ENCODE measurements around the gene RNF113B. TPM values are rescaled to one million over a fixed set of nuclear protein-coding genes. Genes with fewer than 3 reads are reported as not detected.

The RNF113B gene
- total RNA-seq, 8 experiments from 2014 or later = 0.14 to 8.3 (median 0.32) TPM; not detected in 1

GRCh38 chr13:98200211-98200878 lies 23.3 kb upstream of the RNF113B start:
- WGBS, 10 experiments = 40 to 83% (median 68%) methylated on average over 1 to 5 of the region's 5 CpGs; no CpG with 5 or more reads in 3 of the 10 experiments
- in situ Hi-C loops (cut with MboI; ENCODE audit: low pct_unique_long_range_greater_than_20kb in 2 of 9, low sequenced_read_pairs in 9 of 9, unreplicated experiment in 9 of 9) = no loop called here
- no peak overlapping the region for H3K4me3 ChIP-seq
- no peak overlapping the region for H3K27ac ChIP-seq
- no peak for ATAC-seq (replicated peaks in 6 of 8)
- H3K4me1 ChIP-seq (replicated peaks in 1 of 2) = peaks cover 0 to 20% of the 10 kb centered on the region in 2 donors

- H3K4me3 ChIP-seq = no peak overlapping the region
- in situ Hi-C loops (cut with MboI; ENCODE audit: low pct_unique_long_range_greater_than_20kb in 2 of 9, low sequenced_read_pairs in 9 of 9, unreplicated experiment in 9 of 9) = no loop called here
- H3K27ac ChIP-seq = no peak overlapping the region
- ATAC-seq (replicated peaks in 6 of 8) = peak in 1 of 8 experiments; percentile 89
- peaks cover 0 to 20% of the 10 kb centered on the region in 2 donors for H3K4me1 ChIP-seq (replicated peaks in 1 of 2)
- 3 to 61% (median 33%) methylated on average over 1 to 4 of the region's 4 CpGs; no CpG with 5 or more reads in 1 of the 10 experiments for WGBS, 10 experiments
Measured at GRCh38 chr13:98199480-98199879, 22.4 kb upstream of the RNF113B start.

- H3K27ac ChIP-seq = no peak overlapping the region
- WGBS, 10 experiments = 83 to 100% methylated on average over 1 of the region's 4 CpGs; no CpG with 5 or more reads in 8 of the 10 experiments
- no peak overlapping the region for H3K4me3 ChIP-seq
- in situ Hi-C loops (cut with MboI; ENCODE audit: low pct_unique_long_range_greater_than_20kb in 2 of 9, low sequenced_read_pairs in 9 of 9, unreplicated experiment in 9 of 9) = no loop called here
- H3K4me1 ChIP-seq (replicated peaks in 1 of 2) = peaks cover 0 to 20% of the 10 kb centered on the region in 2 donors
- ATAC-seq (replicated peaks in 6 of 8) = no peak
Measured at GRCh38 chr13:98198683-98199082, 21.6 kb upstream of the RNF113B start.

- peak in 2 of 8 experiments; percentile 18 to 61 for ATAC-seq (replicated peaks in 6 of 8)
- Histone ChIP-seq H3K4me1 (replicated peaks in 1 of 2) (peaks cover under 1 to 9% of the 10 kb centered on the region in 2 donors), H3K27ac (no peak overlapping the region), H3K4me3 (no peak overlapping the region)
- WGBS, 10 experiments = 75 to 96% (median 82%) methylated on average over 2 to 9 of the region's 10 CpGs; no CpG with 5 or more reads in 2 of the 10 experiments
- in situ Hi-C loops (cut with MboI; ENCODE audit: low pct_unique_long_range_greater_than_20kb in 2 of 9, low sequenced_read_pairs in 9 of 9, unreplicated experiment in 9 of 9) = no loop called here
Measured at GRCh38 chr13:98195054-98195791, 18.2 kb upstream of the RNF113B start.

GRCh38 chr13:98192008-98192407 lies 14.9 kb upstream of the RNF113B start:
- ATAC-seq (replicated peaks in 6 of 8) = peak in 1 of 8 experiments; percentile 41
- no peak overlapping the region for H3K27ac ChIP-seq
- no peak overlapping the region for H3K4me3 ChIP-seq
- in situ Hi-C loops (cut with MboI; ENCODE audit: low pct_unique_long_range_greater_than_20kb in 2 of 9, low sequenced_read_pairs in 9 of 9, unreplicated experiment in 9 of 9) = no loop called here
- 36 to 89% (median 67%) methylated on average over 1 to 2 of the region's 2 CpGs; no CpG with 5 or more reads in 2 of the 10 experiments for WGBS, 10 experiments
- peaks cover 6 to 7% of the 10 kb centered on the region in 2 donors for H3K4me1 ChIP-seq (replicated peaks in 1 of 2)

GRCh38 chr13:98190889-98191444 lies 13.9 kb upstream of the RNF113B start:
- 83 to 100% (median 96%) methylated on average over 1 to 10 of the region's 11 CpGs; no CpG with 5 or more reads in 1 of the 10 experiments for WGBS, 10 experiments
- no peak overlapping the region for H3K4me3 ChIP-seq
- no peak overlapping the region for H3K27ac ChIP-seq
- peaks cover 6 to 7% of the 10 kb centered on the region in 2 donors for H3K4me1 ChIP-seq (replicated peaks in 1 of 2)
- in situ Hi-C loops (cut with MboI; ENCODE audit: low pct_unique_long_range_greater_than_20kb in 2 of 9, low sequenced_read_pairs in 9 of 9, unreplicated experiment in 9 of 9) = no loop called here
- no peak for ATAC-seq (replicated peaks in 6 of 8)

- in situ Hi-C loops (cut with MboI; ENCODE audit: low pct_unique_long_range_greater_than_20kb in 2 of 9, low sequenced_read_pairs in 9 of 9, unreplicated experiment in 9 of 9) = no loop called here
- ATAC-seq (replicated peaks in 6 of 8) = peak in 3 of 8 experiments; percentile 31 to 49 (median 46)
- WGBS, 10 experiments = 7 to 74% (median 24%) methylated on average over 2 to 4 of the region's 4 CpGs
Measured at GRCh38 chr13:98189841-98190505, 12.9 kb upstream of the RNF113B start.

GRCh38 chr13:98188544-98189166 lies 11.6 kb upstream of the RNF113B start:
- in situ Hi-C loops (cut with MboI; ENCODE audit: low pct_unique_long_range_greater_than_20kb in 2 of 9, low sequenced_read_pairs in 9 of 9, unreplicated experiment in 9 of 9) = no loop called here
- 70 to 100% (median 100%) methylated on average over 1 to 10 of the region's 14 CpGs; no CpG with 5 or more reads in 5 of the 10 experiments for WGBS, 10 experiments
- Histone ChIP-seq H3K4me3 (no peak overlapping the region), H3K4me1 (replicated peaks in 1 of 2) (peaks cover 6 to 7% of the 10 kb centered on the region in 2 donors), H3K27ac (no peak overlapping the region)
- no peak for ATAC-seq (replicated peaks in 6 of 8)

More at GRCh38 chr13:98189841-98190505, 12.9 kb upstream of the RNF113B start:
- Histone ChIP-seq H3K4me3 (no peak overlapping the region), H3K27ac (no peak overlapping the region), H3K4me1 (replicated peaks in 1 of 2) (peaks cover 6 to 7% of the 10 kb centered on the region in 2 donors)

GRCh38 chr13:98187965-98188261 lies 10.8 kb upstream of the RNF113B start:
- Histone ChIP-seq H3K4me3 (no peak overlapping the region), H3K27ac (no peak overlapping the region), H3K4me1 (replicated peaks in 1 of 2) (peaks cover 6 to 7% of the 10 kb centered on the region in 2 donors)
- no peak for ATAC-seq (replicated peaks in 6 of 8)
- 70 to 100% (median 96%) methylated on average over 1 to 7 of the region's 7 CpGs; no CpG with 5 or more reads in 4 of the 10 experiments for WGBS, 10 experiments
- in situ Hi-C loops (cut with MboI; ENCODE audit: low pct_unique_long_range_greater_than_20kb in 2 of 9, low sequenced_read_pairs in 9 of 9, unreplicated experiment in 9 of 9) = no loop called here

- H3K4me1 ChIP-seq (replicated peaks in 1 of 2) = peaks cover 6 to 7% of the 10 kb centered on the region in 2 donors
- no peak for ATAC-seq (replicated peaks in 6 of 8)
- in situ Hi-C loops (cut with MboI; ENCODE audit: low pct_unique_long_range_greater_than_20kb in 2 of 9, low sequenced_read_pairs in 9 of 9, unreplicated experiment in 9 of 9) = no loop called here
- H3K4me3 ChIP-seq = no peak overlapping the region
- 49 to 100% (median 82%) methylated on average over 1 to 4 of the region's 4 CpGs for WGBS, 10 experiments
- H3K27ac ChIP-seq = no peak overlapping the region
Measured at GRCh38 chr13:98187155-98187964, 10.3 kb upstream of the RNF113B start.

GRCh38 chr13:98184792-98185191 lies 7.7 kb upstream of the RNF113B start:
- Histone ChIP-seq H3K4me1 (replicated peaks in 1 of 2) (peaks cover 2 to 6% of the 10 kb centered on the region in 2 donors), H3K27ac (no peak overlapping the region), H3K4me3 (no peak overlapping the region)
- in situ Hi-C loops (cut with MboI; ENCODE audit: low pct_unique_long_range_greater_than_20kb in 2 of 9, low sequenced_read_pairs in 9 of 9, unreplicated experiment in 9 of 9) = no loop called here
- 17 to 100% (median 86%) methylated on average over 1 of the region's 1 CpG; no CpG with 5 or more reads in 1 of the 10 experiments for WGBS, 10 experiments
- ATAC-seq (replicated peaks in 6 of 8) = peak in 1 of 8 experiments; percentile 14

- H3K4me3 ChIP-seq = no peak overlapping the region
- in situ Hi-C loops (cut with MboI; ENCODE audit: low pct_unique_long_range_greater_than_20kb in 2 of 9, low sequenced_read_pairs in 9 of 9, unreplicated experiment in 9 of 9) = no loop called here
- WGBS, 10 experiments = 37 to 100% (median 89%) methylated on average over 1 to 3 of the region's 3 CpGs; no CpG with 5 or more reads in 1 of the 10 experiments
- H3K4me1 ChIP-seq (replicated peaks in 1 of 2) = no peaks in the 10 kb centered on the region
- ATAC-seq (replicated peaks in 6 of 8) = no peak
- no peak overlapping the region for H3K27ac ChIP-seq
Measured at GRCh38 chr13:98182589-98182988, 5.5 kb upstream of the RNF113B start.

Data from motor neuron (in vitro differentiated cells).